T-helper 1 cell (primary cell): ENCODE measurements around the gene RNF215.

Source experiments
- DNase-seq, 5 donors: peaks; one replicate each; pipeline ENCODE4 v3.0.0-alpha.2; 2012 to 2020

Gene RNF215

DNA sequence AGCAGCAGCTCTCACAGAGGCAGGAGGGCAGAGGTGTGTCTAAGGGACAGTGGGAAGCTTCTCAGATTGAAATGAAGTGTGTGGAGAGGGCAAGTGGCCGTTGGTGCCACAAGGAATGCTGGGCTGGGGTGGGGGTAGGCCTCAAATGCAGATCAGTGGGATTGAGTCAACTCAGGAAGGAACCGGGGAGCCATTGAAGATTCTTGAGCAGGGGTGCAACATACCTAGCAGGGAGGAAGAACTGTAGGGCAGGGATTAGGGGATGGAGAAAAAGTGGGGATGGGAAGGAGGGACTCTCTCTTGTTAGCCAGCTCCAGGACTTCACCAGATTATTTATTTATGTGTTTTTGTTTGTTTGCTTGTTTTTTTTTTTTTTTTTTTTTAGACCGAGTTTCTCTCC is 6.7 kb upstream of the RNF215 start:
- no peak for DNase-seq

DNA sequence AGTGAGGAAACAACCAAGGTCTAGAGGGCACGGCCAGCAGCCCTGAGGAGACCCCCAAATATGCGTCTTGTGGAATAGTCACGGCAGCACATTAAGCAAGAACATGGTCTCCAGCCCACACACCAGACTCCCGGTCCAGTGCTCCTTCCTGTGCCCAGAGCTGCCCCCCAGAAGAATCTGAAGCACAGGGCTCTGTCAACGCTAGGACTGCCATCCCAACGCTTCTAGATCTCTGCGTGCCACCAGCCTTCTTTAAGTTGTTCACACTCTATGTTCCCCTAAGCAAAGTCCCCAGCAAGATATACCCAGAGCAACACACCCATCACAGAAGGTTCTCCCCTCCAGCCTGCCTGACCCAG is 6.1 kb upstream of the RNF215 start:
- no peak for DNase-seq

DNA sequence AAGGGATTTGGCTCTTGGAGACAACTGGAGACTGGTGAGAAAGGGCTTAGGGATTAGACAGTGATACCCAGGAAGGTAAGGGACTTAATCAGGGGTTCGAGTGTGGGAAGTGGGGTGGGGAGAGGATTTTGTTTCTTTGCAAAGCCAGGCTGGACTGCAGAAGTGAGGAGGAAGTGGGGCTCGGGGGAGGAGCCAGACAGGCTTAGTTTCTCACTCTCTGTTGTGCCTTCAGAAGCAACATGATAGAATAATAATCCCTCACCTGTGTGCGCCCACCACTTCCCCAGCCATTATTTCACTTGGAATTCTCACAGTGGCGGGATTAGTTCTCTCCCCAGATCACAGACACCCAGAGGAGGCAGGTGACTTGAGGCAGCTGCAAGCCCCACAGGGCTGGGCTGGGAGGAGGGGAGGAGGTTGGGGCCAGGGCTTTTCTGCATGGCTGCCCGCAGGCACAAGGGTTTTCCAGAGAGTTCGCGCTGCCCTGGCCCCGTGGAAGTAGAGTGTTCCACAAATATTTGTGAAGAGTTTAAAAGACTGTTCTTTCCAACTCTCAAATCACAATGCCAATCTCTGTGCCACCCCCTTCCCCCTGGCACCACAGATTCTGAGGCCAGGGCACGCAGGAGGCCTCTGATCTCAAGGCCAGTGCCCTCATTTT is 5.6 kb upstream of the RNF215 start:
- no peak for DNase-seq

DNA sequence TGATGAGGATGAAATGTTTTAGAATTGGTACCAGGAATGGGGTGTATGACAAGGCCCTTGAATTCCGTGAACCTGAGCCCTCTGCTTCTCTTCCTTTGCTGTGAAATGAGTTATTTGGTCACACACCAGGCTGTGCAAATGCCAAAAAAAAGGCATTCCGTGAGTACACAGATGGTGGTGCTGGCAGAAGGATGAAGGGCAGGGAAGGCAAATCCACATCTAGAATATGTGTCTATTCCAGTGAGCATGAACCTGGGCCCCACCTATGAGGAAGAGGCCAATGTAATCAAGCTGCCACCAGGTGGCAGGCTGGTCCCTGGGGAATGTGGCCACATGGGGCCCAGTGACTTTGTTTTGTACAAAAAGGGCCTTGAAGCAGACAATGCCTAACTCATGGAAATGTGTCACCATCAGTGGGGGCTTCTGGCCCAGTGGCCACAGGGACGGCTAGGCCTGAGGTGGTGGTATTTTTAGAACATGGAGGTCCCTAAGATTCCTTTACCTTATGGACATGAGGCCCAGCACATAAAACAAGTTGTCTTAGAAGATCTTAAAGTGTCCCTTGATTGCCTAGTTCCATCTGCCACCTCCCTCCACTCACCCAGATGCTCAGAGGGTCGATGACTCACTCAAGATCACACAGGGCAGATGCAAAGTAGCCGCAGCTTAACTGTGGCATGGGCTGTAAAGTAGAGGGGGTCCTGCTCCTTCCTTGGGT is 3.9 kb upstream of the RNF215 start:
- peak; percentile 48 to 79 (median 69) for DNase-seq

DNA sequence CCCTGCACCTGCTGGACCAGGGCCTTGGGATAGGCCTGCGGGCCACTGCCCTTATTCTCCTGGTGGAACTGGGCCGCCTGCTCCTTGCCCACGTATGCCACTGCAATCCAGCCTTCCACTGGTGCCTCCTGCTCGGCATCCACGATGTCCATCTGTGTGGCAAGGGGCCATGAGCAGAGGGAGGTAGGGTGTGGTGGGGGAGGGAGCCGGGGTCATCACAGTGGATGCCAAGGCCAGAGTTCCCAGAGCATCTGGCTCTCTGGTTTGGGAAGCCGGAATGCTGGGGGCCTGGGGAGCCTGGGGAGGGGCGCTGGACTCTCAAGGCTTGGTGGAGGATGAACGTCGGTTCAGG is 627 bp downstream of the RNF215 start:
- DNase-seq, result no peak

DNA sequence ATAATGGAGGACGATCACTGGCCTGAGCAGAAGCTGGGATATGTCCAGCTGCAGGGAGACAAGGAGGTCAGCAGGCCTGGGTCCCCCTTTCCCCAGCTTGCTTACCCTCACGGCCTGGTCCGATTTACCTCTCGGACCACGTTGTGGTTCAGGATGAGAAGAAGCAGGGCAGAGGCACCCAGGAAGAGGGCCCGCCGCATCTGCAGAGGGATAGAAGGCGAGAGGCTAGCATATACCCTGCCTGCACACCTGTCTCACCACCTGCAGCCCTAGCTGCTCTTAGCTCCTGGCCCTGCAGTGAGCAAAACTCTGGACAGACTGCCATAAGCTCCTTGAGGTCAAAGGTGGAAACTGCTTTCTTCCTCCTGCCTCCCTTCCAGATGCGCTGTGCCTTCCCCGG is 1.3 kb downstream of the RNF215 start:
- DNase-seq, result no peak

DNA sequence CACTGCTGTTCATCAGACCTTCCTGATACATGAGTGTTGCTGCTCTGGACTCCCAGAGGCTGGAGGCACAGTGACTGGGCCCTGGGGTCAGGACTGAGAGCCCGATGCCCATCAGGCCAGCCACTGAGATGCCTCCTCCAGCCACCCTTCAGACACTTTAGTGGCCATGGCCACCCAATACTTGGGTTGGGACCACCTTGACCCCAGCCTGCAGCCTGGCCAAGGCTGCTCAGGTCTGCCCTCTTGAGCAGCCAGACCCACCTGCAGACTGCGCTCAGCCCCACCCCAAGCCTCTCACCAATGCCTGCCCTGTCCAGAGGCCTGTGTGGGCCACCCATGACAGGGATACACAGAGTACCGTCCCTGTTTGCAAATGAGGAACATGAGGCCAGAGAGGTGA is 4.2 kb downstream of the RNF215 start:
- no peak for DNase-seq

DNA sequence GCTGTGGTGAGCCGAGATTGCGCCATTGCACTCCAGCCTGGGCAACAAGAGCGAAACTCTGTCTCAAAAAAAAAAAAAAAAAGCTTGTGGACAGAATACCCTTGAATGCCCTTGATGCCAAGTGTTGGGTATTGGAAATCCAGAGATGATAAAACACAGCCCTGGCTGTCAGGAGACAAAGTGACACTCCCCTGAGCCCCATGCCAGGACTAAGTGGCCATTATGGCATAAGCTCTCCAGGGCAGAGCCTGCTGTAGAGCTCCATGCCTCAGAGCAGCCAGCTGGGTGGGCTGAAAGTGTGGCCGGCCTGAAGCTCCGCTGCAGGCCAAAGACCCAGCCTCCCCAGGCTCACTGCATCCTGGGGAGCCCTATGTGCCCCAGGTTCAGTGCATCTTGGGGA is 4.9 kb downstream of the RNF215 start:
- DNase-seq, result no peak

DNA sequence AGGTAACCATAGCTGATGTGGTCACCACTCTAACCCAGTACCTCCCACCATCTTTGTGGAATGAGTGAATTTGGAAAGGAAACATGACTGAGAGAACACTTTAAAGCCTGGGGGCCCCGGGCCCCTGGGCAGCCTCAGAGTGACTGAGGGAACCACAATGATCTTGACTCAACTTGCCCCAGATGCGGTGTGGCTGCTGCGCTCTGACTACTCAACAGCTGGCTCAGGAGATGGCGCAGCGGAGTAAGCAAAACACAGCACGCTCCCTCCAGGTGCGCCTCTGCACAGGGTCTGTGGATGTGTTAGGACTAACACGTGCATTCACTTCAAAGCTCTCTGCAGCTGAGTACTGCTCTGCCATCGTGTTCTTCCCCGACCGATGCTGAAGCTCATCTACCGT is 5.9 kb downstream of the RNF215 start:
- no peak for DNase-seq

DNA sequence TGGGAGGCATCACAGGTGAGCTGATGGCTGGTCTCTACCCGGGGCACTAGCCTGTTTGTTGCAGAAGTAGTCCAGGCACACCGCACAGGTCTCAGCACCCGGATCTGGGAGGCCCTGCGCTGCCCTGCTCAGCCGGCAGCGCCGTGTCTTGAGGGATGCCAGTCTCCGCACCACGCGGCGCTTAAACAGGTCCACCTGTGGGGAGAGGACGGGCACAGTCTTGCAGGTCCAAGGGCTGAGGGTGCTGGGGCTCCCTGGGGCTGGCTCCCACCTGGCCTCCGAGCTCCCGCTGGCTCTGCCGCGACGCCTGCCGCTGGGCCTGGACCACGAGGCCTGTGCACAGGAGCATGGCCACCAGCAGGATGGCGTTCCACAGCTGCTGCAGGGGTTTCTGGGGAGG is 7.2 kb downstream of the RNF215 start:
- no peak for DNase-seq

DNA sequence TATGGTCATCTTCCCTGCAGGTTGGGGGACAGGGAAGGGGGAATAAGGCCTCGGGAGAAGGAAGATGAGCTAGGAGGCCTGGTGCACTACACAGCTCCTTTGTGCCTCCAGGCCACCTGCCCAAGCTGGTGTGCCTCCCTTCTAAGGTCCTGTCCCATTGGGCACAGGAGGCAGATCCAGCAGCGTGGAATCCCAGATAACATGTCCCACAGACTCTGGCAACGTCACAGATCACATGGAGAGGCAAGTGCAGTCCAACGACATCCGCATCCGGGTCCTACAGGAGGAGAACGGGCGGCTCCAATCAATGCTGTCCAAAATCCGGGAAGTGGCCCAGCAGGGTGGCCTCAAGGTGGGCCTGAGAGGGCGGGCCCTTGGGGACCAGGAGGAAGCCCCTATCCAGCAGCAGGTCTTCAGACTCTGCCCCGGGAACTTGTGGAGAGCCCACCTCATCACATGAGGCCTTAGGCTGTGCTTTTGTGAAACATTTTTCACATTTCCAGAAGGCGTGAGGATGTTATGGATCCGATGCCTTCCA is 11.8 kb downstream of the RNF215 start:
- no peak for DNase-seq

DNA sequence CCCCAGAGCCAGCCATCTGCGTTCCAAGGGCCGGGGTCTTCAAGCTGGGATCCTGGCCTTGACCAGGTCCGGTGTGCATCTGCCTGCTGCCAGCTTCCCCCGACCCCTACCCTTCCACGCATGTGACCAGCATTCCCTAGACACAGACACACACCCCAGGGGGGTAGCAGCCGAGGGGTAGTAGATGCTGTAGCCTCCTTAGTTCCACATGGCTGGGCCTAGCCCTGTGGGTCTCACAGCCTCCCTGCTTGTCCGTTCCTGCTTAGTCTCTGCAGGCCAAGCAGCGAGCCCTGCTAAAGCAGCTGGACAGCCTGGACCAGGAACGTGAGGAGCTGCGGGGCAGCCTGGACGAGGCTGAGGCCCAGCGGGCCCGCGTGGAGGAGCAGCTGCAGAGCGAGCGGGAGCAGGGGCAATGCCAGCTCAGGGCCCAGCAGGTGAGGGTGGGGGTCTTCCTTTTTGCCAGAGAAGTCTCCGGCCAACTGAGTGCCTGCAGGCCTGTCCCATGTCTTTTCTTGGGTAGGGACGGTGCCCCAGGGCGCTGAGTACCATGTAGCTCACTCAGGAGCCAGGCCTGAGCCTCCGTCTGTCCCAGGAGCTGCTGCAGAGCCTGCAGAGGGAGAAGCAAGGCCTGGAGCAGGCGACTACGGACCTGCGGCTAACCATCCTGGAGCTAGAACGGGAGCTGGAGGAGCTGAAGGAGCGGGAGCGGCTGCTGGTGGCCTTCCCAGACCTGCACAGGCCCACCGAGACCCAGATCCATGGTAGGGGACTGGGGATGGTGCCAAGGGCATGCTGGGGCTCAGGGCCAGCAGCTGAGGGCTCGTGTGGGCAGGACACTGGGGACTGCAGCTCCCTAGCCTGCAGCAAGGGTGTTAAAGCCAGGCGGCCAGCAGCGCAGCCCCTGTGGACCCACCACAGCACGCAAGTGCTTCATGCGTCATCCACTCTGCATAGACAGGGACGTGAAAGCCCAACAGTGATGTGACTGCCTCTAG is 13.6 kb downstream of the RNF215 start:
- DNase-seq, result no peak

DNA sequence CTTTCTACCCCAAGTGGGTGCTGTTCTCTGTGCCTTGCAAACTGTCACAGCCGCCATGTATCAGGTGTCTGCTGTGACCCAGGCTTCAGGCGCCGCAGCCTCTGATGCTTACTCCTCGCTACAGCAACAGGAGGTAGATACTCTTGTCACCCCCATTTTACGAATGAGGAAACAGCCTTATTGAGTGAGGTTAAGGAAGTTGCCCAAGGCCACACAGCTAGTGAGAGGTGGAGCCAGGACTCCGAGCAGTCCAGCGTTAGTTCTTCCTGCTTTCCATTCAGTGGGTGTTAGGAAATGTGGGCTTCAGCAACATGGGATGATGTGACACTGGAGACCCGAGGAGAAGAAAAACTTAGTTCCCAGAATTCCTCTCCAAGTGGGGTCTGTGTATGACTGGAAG is 14.3 kb downstream of the RNF215 start:
- DNase-seq, result no peak

DNA sequence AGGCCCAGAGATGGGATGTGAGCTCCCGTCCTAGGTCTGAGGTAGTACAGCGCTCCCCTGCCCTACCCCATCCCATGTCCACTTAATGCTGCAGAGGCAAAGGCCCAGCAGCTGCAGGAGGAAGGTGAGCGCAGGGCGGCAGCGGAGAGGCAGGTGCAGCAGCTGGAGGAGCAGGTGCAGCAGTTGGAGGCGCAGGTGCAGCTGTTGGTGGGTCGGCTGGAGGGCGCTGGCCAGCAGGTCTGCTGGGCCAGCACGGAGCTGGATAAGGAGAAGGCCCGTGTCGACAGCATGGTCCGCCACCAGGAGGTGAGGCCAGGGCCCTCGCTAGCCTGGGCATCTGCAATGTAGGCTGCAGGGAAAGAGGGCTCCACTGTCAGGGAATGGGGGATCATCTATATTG is 15.2 kb downstream of the RNF215 start:
- no peak for DNase-seq

DNA sequence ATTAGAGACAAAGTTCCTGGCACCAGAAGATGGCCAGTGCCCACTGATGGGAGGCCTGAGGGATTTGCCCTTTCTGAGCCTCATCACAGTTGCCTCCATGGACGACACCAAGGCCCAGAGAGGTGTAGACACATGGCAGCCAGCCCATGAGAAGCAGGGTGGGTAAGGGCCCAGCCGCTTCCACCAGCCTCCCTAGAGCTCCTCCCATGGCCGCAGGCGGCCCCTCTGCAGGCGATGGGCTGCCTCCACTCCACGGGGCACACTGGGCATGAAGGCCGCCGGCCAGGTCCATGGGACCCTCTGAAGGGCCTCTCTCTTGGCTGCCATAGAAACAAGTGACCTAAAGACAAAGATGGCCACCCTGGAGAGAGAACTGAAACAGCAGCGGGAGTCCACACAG is 15.9 kb downstream of the RNF215 start:
- DNase-seq, result no peak

DNA sequence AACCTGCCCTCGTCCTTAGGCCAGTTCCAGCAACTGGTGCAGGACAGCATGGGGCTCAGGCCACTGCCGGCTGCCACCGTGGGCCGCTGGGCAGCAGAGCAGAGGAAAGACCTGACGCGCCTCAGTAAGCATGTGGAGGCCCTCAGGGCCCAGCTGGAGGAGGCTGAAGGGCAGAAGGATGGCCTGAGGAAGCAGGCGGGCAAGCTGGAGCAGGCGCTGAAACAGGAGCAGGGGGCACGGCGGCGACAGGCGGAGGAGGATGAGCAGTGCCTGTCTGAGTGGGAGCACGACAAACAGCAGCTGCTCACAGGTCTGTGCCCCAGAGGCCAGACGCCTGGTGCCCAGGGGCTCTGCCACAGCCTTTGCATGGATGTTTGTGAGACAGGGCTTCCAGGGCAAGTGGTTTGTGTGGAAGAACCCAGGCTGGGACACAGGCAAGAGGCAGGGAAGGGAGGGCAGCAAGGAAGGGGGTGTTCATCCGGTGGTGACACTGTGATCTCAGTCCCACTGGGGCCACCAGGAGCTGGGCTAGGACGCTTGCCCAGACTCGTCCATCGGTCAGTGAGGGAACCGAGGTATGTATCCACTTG is 16.5 kb downstream of the RNF215 start:
- no peak for DNase-seq

DNA sequence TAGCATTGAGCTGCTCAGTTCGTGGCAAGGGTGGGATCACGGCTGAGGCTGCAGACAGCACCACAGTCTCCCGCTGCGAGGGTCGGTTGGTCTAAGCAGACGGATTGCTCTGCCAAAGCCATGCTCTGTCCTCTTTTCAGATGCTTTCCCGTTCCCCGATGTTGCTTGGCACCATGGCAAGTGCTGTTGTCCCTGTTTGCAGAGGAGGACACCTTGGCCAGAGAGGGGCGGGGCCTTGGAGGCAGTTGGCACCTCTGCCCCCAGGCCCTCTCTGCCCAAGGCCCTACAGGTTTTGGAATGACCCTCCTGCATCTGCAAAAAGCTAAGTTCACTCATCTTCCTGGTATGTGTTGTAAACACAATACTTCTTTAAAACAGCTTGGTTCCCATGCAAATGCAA is 18.8 kb downstream of the RNF215 start:
- no peak for DNase-seq

DNA sequence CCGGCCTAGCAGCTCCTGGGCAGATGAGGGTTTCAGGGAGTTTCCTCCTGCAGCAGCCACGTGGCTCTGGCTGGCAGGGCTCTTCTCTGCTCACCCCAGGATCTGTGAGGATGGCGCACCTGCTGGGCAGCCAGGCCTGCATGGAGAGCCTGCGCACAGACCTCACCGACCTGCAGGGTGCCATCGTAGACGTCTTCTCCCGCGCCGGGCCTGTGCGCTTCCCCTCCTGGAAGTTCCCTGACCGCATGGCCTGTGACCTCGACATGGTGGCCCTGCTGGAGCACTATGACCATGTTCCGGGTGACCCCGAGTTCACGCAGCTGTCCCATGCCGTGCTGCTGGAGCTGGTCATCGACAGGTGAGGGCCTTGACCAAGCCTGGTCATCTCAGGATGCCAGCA is 21.3 kb downstream of the RNF215 start:
- no peak for DNase-seq

DNA sequence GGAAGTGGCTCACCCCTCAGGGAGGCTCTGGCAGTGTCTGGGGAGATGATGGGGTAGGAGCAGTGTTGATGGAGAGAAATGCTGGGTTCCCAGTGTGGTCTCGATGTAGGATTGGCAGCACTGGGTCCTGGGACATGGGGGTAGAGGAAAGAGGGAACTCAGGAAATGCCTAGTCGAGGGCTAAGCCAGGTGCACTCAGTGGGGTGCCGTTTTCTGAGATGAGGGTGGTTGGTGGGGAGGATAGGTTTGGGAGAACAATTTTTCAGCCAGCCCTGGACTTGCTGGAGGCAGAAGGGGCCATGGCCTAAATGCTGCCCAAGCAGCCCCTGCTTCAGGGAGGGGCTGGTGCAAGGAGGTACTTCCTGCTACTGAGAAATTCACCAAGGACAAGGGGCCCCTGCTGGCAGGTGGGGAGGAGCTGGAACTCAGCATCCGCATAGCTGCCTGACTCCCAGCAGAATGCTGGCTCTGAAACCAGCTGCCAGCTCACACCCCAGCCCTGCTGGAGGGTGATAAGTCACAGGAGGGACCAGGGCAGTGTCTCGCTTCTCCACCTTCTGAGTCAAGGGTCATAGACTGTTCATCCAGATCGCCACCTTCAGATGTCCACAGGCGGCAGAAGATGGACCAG is 24.4 kb downstream of the RNF215 start:
- DNase-seq, result no peak

DNA sequence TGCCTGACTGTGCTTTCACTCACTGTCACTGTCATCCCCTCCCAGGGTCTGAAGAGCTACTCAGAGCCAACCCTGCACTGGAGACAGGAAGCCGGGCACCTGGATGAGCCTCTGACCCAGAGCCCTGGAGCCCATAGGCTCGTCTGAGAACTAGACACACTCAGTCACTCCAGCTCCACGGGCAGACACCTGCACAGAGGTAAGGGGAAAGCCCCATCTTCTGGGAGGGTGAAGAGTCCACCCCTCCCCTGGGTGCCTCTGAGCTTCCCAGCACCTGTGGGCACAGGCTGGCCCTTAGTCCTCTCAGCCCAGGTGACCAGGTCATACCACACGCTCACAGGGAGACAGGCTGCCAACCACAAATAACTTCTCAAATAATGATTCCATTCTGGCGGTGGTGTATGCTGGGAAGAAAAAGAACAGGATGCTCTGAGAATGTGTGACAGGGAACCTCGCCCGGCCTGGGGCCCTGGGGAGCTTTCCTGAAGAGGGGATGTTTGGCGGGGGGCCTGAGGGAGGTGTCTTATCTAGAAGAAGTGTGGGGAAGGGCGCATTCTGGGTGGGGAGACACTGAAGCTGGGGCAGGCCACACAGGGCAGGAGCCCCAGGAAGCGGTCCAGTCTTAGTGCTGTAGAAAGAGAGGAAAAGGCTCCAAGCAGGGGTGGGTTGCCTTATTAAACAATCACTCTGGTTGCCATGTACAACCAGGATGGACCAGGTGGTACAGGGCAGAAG is 25.1 kb downstream of the RNF215 start:
- DNase-seq, result no peak

DNA sequence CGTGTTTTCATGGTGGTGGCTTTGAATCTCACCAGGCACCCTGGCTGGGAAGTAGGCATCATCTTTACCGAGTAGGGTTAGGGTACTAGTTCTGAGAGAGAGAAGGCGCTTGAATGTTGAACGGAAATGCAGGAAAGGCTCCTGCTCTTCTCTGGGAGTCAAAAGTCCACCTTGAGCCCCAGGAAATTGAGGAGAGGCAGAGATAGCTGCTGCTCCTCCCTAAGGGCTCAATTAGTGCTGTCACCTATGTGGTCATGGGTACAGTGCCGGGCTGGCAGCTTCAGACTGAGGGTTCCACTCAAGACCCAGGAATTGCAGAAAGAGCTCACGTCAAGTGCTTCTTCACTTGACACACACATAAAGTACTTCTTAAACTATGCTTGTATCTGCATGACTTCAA is 28.7 kb downstream of the RNF215 start:
- DNase-seq, result no peak

DNA sequence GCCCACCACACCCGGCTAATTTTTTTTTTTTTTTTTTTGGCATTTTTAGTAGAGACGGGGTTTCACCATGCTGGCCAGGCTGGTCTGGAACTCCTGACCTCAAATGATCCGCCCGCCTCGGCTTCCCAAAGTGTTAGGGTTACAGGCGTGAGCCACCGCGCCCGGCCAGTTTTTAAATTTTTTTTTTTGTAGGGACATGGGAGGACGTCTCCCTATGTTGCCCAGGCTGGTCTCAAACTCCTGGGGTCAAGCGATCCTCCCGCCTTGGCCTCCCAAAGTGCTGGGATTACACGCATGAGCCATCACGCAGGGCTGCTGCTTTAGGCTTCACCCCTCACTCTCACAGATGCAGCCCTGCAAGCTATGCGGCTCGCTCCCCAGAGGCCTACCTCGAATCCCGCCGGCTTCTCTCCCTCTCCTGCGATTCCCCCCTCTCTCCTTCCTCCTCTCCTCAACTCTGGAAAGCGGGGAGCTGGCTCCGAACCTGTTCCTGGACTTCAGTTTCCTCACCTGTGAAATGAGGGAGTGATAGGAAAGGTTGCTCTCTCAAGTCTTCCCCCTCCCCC is 29.5 kb downstream of the RNF215 start:
- no peak for DNase-seq
